GM21515 (cell line): ENCODE data around the gene APH1A.
"Not testable (repeated sequence)": the region's sequence is repeated elsewhere in the genome, so short reads cannot be mapped to it uniquely, and the experiment has no call there.

Experiments
- ATAC-seq: cut with Tn5 transposase; IDR thresholded peaks from one replicate; pipeline ENCODE4 v1.9.1; 2021; ENCODE audit not compliant: unreplicated experiment

APH1A gene

GRCh38 chr1:150234566-150235293 is 34.1 kb downstream of the APH1A start:
- ATAC-seq: peak; percentile 45

GRCh38 chr1:150234309-150234565 is 34.6 kb downstream of the APH1A start:
- no peak for ATAC-seq

GRCh38 chr1:150233359-150234308 is 35.2 kb downstream of the APH1A start:
- ATAC-seq: no peak

DNA sequence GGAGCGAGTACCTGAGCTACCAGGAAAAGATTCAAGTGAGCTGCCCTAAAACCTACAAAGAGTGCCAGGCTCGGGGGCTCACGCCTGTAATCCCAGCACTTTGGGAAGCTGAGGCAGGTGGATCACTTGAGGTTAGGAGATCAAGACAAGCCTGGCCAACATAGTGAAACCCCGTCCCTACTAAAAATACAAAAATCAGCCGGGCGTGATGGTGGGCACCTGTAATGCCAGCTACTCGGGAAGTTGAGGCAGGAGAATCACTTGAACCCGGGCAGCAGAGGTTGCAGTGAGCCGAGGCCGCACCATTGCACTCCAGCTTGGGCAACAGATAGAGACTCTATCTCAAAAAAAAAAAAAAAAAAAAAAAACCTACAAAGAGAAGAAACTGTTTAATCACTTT is 35.9 kb downstream of the APH1A start:
- ATAC-seq: not testable (repeated sequence)

GRCh38 chr1:150228246-150228645 is 40.6 kb downstream of the APH1A start:
- not testable (repeated sequence) for ATAC-seq

DNA sequence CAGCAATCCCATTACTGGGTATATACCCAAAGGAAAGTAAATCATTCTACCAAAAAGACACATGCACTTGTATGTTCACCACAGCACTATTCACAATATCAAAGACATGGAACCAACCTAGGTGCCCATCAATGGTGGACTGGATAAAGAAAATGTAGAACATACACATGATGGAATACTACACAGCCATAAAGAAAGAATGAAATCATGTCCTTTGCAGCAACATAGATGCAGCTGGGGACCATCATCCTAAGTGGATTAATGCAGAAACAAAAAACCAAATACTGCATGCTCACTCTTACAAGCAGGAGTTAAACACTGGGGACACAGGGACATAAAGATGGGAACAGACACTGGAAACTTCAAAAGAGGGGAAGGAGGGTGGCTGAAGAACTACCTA is 41.6 kb downstream of the APH1A start:
- ATAC-seq: no peak

GRCh38 chr1:150226486-150226885 is 42.3 kb downstream of the APH1A start:
- ATAC-seq: no peak

DNA sequence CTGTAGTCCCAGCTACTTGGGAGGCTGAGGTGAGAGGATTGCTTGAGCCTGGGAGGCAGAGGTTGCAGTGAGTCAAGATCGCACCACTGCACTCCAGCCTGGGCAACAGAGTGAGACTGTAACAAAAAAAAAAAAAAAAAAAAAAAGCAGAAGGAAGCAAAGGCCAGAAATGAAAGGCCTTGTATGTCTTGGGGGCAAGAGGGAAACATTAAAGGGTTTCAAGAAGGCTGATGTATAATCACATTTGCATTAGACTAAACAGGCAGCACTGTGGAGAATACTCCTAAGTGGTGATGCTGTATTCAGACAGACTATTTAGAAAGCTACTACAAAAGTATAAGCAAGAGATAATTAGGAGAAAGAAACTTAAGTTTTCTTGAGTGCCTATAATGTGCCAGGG is 43.3 kb downstream of the APH1A start:
- ATAC-seq: no peak

DNA sequence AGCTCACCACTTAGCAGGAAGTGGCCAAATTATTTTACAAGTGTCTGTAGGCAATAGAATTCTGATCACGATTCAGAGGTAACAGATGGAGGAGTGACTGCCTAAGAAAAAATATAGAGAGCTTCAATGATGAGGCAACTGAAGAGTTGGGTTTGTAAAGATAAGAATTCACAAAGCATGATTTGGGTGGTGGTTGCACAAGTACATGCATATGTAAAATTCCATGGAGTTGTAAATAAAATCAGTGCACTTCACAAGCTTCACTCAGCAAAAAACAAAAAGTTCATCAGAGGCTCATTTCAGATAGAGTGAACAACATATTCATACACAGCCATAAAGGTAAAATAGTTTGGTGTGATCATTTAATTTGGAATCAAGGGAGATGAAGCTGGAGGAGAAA is 43.8 kb downstream of the APH1A start:
- no peak for ATAC-seq

GRCh38 chr1:150221552-150221951 is 47.3 kb downstream of the APH1A start:
- ATAC-seq: no peak

- ATAC-seq: not testable (repeated sequence)
Measured at GRCh38 chr1:150215855-150216254, 53.0 kb downstream of the APH1A start.
